CD8-positive, alpha-beta memory T cell (primary cell): ENCODE measurements around the gene SOCS3. TPM values are rescaled to one million over a fixed set of nuclear protein-coding genes. Genes with fewer than 3 reads are reported as not detected.

Experiments
- CTCF ChIA-PET: fragments of 350-600 bp; sonication (Branson Sonifier 250); formaldehyde crosslinking; loops from one replicate; lab custom pipeline; 2021; ENCODE audit warnings: antibody characterized with exemption; lab: Charles Lee
- POLR2A ChIA-PET: fragments of 350-600 bp; sonication (Branson Sonifier 250); formaldehyde crosslinking; loops from one replicate; lab custom pipeline; 2021; ENCODE audit warnings: antibody characterized with exemption; lab: Charles Lee
- DNase-seq, 5 donors: peaks; one replicate each; pipeline versions ENCODE4 v3.0.0 to v3.0.0-alpha.2; 2020 to 2022; ENCODE audit warnings: mixed read lengths in 1 of 5
- H3K27ac ChIP-seq: one replicate; pipeline ENCODE4 v1.7.0; 2013; ENCODE audit warnings: low read depth, mild to moderate bottlenecking, low read length, moderate library complexity
- H3K27me3 ChIP-seq: 2 replicates; pipeline ENCODE4 v1.7.0; 2013; ENCODE audit warnings: low read length, mild to moderate bottlenecking; ENCODE audit not compliant: insufficient read depth, poor library complexity, severe bottlenecking
- H3K36me3 ChIP-seq: 2 replicates; pipeline ENCODE4 v1.7.0; 2013; ENCODE audit warnings: mild to moderate bottlenecking, low read length, moderate library complexity; ENCODE audit not compliant: insufficient read depth
- H3K4me1 ChIP-seq: 2 replicates; pipeline ENCODE4 v1.7.0; 2013; ENCODE audit warnings: mild to moderate bottlenecking, low read length, moderate library complexity; ENCODE audit not compliant: insufficient read depth
- H3K4me3 ChIP-seq: 2 replicates; pipeline ENCODE4 v1.7.0; 2013; ENCODE audit warnings: mild to moderate bottlenecking, low read length
- H3K9me3 ChIP-seq: 2 replicates; pipeline ENCODE4 v1.7.0; 2013; ENCODE audit warnings: mild to moderate bottlenecking, low read length
- H3K27ac Mint-ChIP-seq, 8 donors: one replicate each; pipeline ENCODE4 v1.8.0; 2020 to 2021; ENCODE audit warnings: mixed read lengths in 8 of 8, mild to moderate bottlenecking in 6 of 8, inconsistent platforms in 3 of 8, moderate library complexity in 3 of 8
- H3K27me3 Mint-ChIP-seq, 2 donors: one replicate each; pipeline ENCODE4 v1.8.0; 2020 to 2021; ENCODE audit warnings: mixed read lengths in 2 of 2, mild to moderate bottlenecking in 1 of 2, moderate library complexity in 1 of 2
- H3K36me3 Mint-ChIP-seq, 3 donors: one replicate each; pipeline ENCODE4 v1.8.0; 2020 to 2021; ENCODE audit warnings: mixed read lengths in 3 of 3, inconsistent platforms in 1 of 3, mild to moderate bottlenecking in 1 of 3
- H3K4me1 Mint-ChIP-seq, 3 donors: one replicate each; pipeline ENCODE4 v1.8.0; 2020 to 2021; ENCODE audit warnings: mixed read lengths in 3 of 3, inconsistent platforms in 1 of 3, mild to moderate bottlenecking in 1 of 3
- H3K4me3 Mint-ChIP-seq, 7 donors: one replicate each; pipeline ENCODE4 v1.8.0; 2020 to 2021; ENCODE audit warnings: mixed read lengths in 7 of 7, mild to moderate bottlenecking in 6 of 7, moderate library complexity in 4 of 7, inconsistent platforms in 2 of 7
- H3K9me3 Mint-ChIP-seq, 5 donors: one replicate each; pipeline ENCODE4 v1.8.0; 2020 to 2022; ENCODE audit warnings: mixed read lengths in 5 of 5, mild to moderate bottlenecking in 3 of 5, moderate library complexity in 2 of 5, inconsistent platforms in 1 of 5
- polyA plus RNA-seq: library from polyadenylated mRNA; unstranded; fragments of 300-500 nt; fragmentation: Illumina TruSeq; gene quantifications from one replicate; pipeline ENCODE4 v1.2.3, GENCODE V29; 2021
- total RNA-seq, 2 experiments: library from RNA; stranded (reverse); gene quantifications; one replicate each; pipeline ENCODE4 v1.2.3, GENCODE V29; 2021

SOCS3 gene
- total and polyA plus RNA-seq, 3 experiments from 2014 or later, result 26.9 to 38.9 (median 27.4) TPM

DNA sequence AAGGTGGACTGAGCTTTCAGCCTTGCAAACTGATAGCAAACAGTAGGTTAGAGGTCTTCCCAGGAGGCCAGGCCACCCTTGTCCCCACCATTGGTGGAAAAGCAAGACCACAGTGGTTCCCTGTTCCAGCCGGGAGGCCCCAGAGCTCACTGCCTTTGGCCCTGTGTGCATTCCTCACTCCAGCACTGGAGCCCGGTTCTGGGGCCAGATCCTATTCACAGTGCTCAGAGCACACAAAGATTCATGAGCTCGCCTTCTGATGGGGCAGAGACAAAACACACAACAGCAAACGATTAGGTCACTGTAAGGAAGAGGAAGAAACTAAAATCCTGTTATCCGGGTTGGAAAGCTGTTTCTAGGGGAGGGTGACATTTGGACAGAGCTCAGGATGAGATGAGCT is 13.0 kb upstream of the SOCS3 start:
- POLR2A ChIA-PET, result no interaction called here

DNA sequence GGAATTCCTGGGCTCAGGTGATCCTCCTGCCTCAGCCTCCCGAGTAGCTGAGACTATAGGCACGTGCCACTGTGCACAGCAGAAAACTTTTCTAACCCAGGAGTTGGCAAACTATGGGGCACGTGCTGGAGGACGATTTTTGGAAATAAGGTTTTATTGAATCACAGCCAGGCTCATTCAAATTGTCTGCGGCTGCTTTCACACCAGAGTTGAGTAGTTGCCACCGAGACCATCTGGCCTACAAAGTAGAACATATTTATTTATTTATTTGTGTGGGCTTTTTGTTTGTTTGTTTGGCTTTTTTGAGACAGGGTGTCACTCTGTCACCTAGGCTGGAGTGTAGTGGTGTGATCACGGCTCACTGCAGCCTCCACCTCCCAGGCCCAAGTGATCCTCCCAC is 11.2 kb upstream of the SOCS3 start:
- Histone ChIP-seq H3K4me1 (no peaks in the 10 kb centered on the region), H3K27me3 (no peaks in the 10 kb centered on the region), H3K36me3 (no peaks in the 10 kb centered on the region), H3K27ac (no peak overlapping the region), H3K9me3 (no peaks in the 10 kb centered on the region), H3K4me3 (no peak overlapping the region)
- H3K27me3 Mint-ChIP-seq, result peaks cover 0 to 2% of the 10 kb centered on the region in 2 donors
- no peaks in the 10 kb centered on the region for H3K9me3 Mint-ChIP-seq
- ChIA-PET POLR2A (no interaction called here), CTCF (no interaction called here)
- H3K27ac Mint-ChIP-seq, result no peak overlapping the region
- H3K4me3 Mint-ChIP-seq, result no peak overlapping the region
- DNase-seq, result no peak
- H3K36me3 Mint-ChIP-seq, result no peaks in the 10 kb centered on the region
- H3K4me1 Mint-ChIP-seq, result no peaks in the 10 kb centered on the region

More for the DNA sequence above, 13.0 kb upstream of the SOCS3 start:
- peaks cover 0 to 3% (median 1%) of the 10 kb centered on the region in 3 donors for H3K4me1 Mint-ChIP-seq
- Histone ChIP-seq H3K27ac (no peak overlapping the region), H3K36me3 (no peaks in the 10 kb centered on the region), H3K27me3 (no peaks in the 10 kb centered on the region), H3K9me3 (no peaks in the 10 kb centered on the region), H3K4me3 (no peak overlapping the region), H3K4me1 (peaks cover 2% of the 10 kb centered on the region)
- H3K9me3 Mint-ChIP-seq, result no peaks in the 10 kb centered on the region
- H3K27ac Mint-ChIP-seq, result peak overlapping the region in 1 of 8 donors; percentile 55
- CTCF ChIA-PET, result interaction anchor here (0.9 to 2.6 kb wide), 2 partner anchors 12 to 122 kb away, joined by 3 to 7 read pairs; no protein-coding TSS in a partner anchor
- H3K27me3 Mint-ChIP-seq, result peaks cover 0 to 2% of the 10 kb centered on the region in 2 donors
- peak overlapping the region in 1 of 7 donors; percentile 11 for H3K4me3 Mint-ChIP-seq
- H3K36me3 Mint-ChIP-seq, result no peaks in the 10 kb centered on the region
- no peak for DNase-seq

DNA sequence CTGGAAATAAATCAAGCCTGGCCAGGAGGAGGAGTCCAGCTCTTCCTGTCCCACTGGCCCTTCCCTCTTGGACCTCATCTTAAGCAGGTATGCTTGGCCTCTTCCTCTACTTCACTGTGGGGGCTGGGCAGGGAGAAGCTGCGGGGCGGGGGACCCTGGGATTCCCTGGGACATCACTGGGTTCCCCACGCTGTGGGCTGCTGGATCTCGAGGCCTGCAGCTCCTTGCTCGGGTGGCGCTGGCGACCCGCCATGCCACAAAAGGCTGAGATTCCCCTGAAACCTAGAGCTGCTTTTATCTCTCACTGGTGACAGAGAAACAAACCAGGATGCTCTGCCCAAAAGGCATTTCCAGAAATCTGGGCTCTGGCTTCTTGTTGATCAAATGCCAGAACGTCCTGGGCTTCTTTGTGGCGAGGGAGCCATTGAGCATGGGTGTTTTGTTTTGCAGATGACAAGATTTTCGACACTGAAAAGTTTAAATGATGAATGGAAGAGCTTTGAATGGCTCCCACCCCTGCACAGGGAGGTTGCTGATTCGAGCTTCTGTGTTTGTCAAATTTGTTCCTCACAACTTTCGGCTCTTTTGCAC is 10.0 kb upstream of the SOCS3 start:
- Mint-ChIP-seq H3K9me3 (no peaks in the 10 kb centered on the region), H3K4me1 (peaks cover 0 to 4% (median 3%) of the 10 kb centered on the region in 3 donors), H3K27me3 (peaks cover 0 to 2% of the 10 kb centered on the region in 2 donors), H3K36me3 (no peaks in the 10 kb centered on the region), H3K27ac (no peak overlapping the region), H3K4me3 (no peak overlapping the region)
- peaks cover 4% of the 10 kb centered on the region for H3K4me1 ChIP-seq
- ChIA-PET CTCF (interaction anchor here (1.5 to 1.7 kb wide), 2 partner anchors 9 to 64 kb away, joined by 3 to 9 read pairs; no protein-coding TSS in a partner anchor), POLR2A (no interaction called here)
- no peaks in the 10 kb centered on the region for H3K36me3 ChIP-seq
- no peak overlapping the region for H3K27ac ChIP-seq
- DNase-seq, result no peak
- H3K4me3 ChIP-seq, result no peak overlapping the region
- H3K27me3 ChIP-seq, result no peaks in the 10 kb centered on the region
- H3K9me3 ChIP-seq, result no peaks in the 10 kb centered on the region

DNA sequence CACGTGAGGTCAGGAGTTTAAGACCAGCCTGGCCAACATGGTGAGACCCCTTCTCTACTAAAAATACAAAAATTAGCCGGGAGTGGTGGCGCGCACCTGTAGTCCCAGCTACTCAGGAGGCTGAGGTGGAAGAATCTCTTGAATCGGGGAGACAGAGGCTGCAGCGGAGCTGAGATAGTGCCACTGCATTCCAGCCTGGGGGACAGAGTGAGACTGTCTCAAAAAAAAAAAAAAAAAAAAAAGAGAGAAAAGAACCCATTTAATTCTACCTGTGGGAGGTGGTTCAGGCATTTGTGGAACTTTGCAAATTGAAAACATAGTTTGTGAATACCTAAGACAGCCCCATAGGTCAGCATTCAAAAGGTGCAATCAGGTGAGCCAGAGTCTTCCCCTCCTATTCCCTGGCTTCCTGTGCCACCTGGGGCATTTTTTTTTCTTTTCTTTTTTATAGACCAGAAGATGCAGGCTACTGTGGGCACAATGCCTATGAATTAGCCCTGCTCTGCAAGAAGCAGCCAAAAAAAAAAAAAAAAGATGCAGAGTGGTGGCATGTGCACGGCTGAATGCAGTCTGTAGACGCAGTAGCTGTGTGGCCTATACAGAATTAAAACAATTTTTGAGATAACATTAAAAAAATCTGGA is 9.1 kb upstream of the SOCS3 start:
- POLR2A ChIA-PET, result no interaction called here

DNA sequence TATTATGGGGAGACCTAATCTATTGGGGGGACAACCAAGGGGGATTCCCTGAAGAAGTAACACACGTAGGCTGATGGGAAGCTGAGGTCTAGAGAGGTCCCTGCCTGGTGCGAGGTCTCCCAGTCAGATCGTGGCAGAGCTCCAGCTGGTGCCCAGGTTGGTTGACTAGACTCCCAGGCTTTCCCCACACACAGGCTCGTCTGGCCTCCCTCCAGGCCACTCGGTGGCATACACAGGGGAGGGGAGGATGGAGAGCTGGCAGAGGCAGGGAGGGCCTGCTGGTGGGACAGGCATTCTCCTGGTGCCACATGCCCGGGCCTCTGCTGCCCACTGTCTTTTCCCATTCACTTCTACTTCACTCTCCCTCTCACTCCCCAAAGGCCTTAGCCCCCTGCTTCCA is 8.5 kb upstream of the SOCS3 start:
- Histone ChIP-seq H3K9me3 (no peaks in the 10 kb centered on the region), H3K4me1 (peaks cover 5% of the 10 kb centered on the region), H3K27ac (no peak overlapping the region), H3K27me3 (no peaks in the 10 kb centered on the region), H3K36me3 (no peaks in the 10 kb centered on the region), H3K4me3 (no peak overlapping the region)
- Mint-ChIP-seq H3K4me3 (no peak overlapping the region), H3K9me3 (no peaks in the 10 kb centered on the region), H3K36me3 (no peaks in the 10 kb centered on the region), H3K27ac (no peak overlapping the region), H3K27me3 (no peaks in the 10 kb centered on the region), H3K4me1 (peaks cover 0 to 8% (median 5%) of the 10 kb centered on the region in 3 donors)
- CTCF ChIA-PET, result interaction anchor here (1.2 kb wide), 1 partner anchor 79 kb away, joined by 4 read pairs; no protein-coding TSS in a partner anchor
- no peak for DNase-seq
- POLR2A ChIA-PET, result no interaction called here

More for the DNA sequence above, 9.1 kb upstream of the SOCS3 start:
- Histone ChIP-seq H3K27me3 (no peaks in the 10 kb centered on the region), H3K4me3 (no peak overlapping the region), H3K27ac (no peak overlapping the region), H3K36me3 (no peaks in the 10 kb centered on the region), H3K4me1 (peaks cover 5% of the 10 kb centered on the region), H3K9me3 (no peaks in the 10 kb centered on the region)
- CTCF ChIA-PET, result interaction anchor here (1.2 to 1.7 kb wide), 3 partner anchors 8 to 80 kb away, joined by 3 to 9 read pairs (median 4); no protein-coding TSS in a partner anchor
- Mint-ChIP-seq H3K9me3 (no peaks in the 10 kb centered on the region), H3K27ac (no peak overlapping the region), H3K36me3 (no peaks in the 10 kb centered on the region), H3K27me3 (no peaks in the 10 kb centered on the region), H3K4me1 (peaks cover 0 to 8% (median 5%) of the 10 kb centered on the region in 3 donors), H3K4me3 (no peak overlapping the region)
- no peak for DNase-seq

DNA sequence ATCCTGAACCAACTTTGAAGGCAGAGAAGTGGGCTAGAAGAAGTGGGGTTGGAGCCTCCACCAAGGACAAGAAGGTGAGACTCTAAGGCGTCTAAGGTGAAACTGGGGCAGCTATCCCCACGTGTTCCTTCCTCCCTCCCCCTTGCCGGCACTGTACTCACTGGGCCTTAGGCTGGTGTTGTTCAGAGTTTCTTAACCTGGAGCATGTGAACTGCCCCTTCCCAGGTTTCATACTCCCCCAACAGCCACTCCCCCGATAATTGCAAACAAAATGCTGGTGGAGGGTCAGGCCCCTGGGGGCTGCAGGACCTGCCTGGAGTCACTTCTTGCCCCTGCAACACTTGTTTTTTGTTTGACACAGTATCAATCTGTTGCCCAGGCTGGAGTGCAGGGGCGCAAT is 7.3 kb upstream of the SOCS3 start:
- Histone ChIP-seq H3K4me3 (no peak overlapping the region), H3K4me1 (peaks cover 5% of the 10 kb centered on the region), H3K36me3 (no peaks in the 10 kb centered on the region), H3K9me3 (no peaks in the 10 kb centered on the region), H3K27ac (no peak overlapping the region), H3K27me3 (no peaks in the 10 kb centered on the region)
- no peak for DNase-seq
- no peak overlapping the region for H3K27ac Mint-ChIP-seq
- POLR2A ChIA-PET, result no interaction called here
- H3K36me3 Mint-ChIP-seq, result no peaks in the 10 kb centered on the region
- H3K4me1 Mint-ChIP-seq, result peaks cover 0 to 8% (median 8%) of the 10 kb centered on the region in 3 donors
- H3K27me3 Mint-ChIP-seq, result no peaks in the 10 kb centered on the region
- no peaks in the 10 kb centered on the region for H3K9me3 Mint-ChIP-seq
- CTCF ChIA-PET, result no interaction called here
- H3K4me3 Mint-ChIP-seq, result no peak overlapping the region

DNA sequence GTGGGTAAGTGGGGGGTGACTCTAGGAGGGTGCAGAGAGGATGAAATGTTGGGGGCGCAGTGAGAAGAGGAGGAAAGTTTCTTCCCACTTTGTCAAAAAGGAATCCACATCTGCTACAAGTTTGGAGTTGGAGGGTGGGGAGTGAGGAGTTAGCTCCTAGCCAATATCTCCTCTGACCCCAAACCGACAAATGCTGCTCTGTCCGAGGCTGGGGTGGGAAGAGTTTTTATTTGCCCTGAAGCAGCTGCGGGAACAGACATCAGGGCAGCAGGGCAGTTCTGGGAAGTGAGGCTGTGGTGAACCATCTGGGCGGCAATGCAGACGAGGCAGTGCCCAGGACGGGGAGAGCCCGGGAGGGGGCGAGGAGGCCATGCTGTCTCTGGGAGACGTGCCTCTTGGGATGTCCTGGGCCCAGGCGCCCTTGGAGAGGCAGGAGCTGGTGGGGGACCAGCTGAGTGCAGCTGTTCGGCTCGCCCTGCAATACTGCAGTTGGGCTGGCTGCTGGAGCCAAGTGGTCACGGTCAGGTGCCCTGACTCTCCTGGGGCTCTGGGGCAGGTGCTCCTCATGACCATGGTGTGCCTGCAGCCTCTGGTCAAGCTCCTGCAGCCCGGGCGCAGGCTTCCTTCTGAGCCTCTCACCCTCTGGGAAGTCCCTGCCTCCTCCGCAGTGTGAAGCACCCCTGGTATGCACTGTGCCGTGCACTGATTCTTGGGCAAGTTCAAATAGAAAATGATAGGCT is 6.4 kb upstream of the SOCS3 start:
- Mint-ChIP-seq H3K36me3 (no peaks in the 10 kb centered on the region), H3K4me1 (peaks cover 0 to 8% (median 8%) of the 10 kb centered on the region in 3 donors), H3K4me3 (no peak overlapping the region), H3K9me3 (no peaks in the 10 kb centered on the region), H3K27ac (no peak overlapping the region), H3K27me3 (no peaks in the 10 kb centered on the region)
- Histone ChIP-seq H3K36me3 (no peaks in the 10 kb centered on the region), H3K27ac (no peak overlapping the region), H3K9me3 (no peaks in the 10 kb centered on the region), H3K27me3 (no peaks in the 10 kb centered on the region), H3K4me1 (peaks cover 5% of the 10 kb centered on the region), H3K4me3 (no peak overlapping the region)
- POLR2A ChIA-PET, result no interaction called here
- DNase-seq, result no peak
- CTCF ChIA-PET, result no interaction called here
